Lower lobe of right lung (tissue), 2 donors: ENCODE data around the gene APLP2. TPM values are rescaled to one million over a fixed set of nuclear protein-coding genes. Genes with fewer than 3 reads are reported as not detected.
A peak's percentile ranks its signal among the peaks of the same experiment; 100 is the strongest.

Experiments used
- ATAC-seq, 2 donors: fragments of 200-7000 bp; cut with Tn5 transposase; one replicate each; pipeline ENCODE4 v1.9.1; 2020 to 2022; ENCODE audit warnings: mild to moderate bottlenecking in 2 of 2, moderate library complexity in 2 of 2
- DNase-seq: peaks from one replicate; pipeline ENCODE4 v3.0.0-alpha.2; 2020
- H3K27ac ChIP-seq: fragments of 200-600 bp; one replicate; pipeline ENCODE4 v1.8.0; 2022
- H3K27me3 ChIP-seq: fragments of 200-600 bp; one replicate; pipeline ENCODE4 v1.8.0; 2022; ENCODE audit warnings: low read depth
- H3K36me3 ChIP-seq: fragments of 200-600 bp; one replicate; pipeline ENCODE4 v1.8.0; 2022; ENCODE audit warnings: mild to moderate bottlenecking
- H3K4me1 ChIP-seq: fragments of 200-600 bp; one replicate; pipeline ENCODE4 v1.8.0; 2022
- H3K4me3 ChIP-seq: fragments of 200-600 bp; one replicate; pipeline ENCODE4 v1.8.0; 2022; ENCODE audit warnings: mild to moderate bottlenecking
- H3K9me3 ChIP-seq: fragments of 200-600 bp; one replicate; pipeline ENCODE4 v1.8.0; 2022
- intact Hi-C: fragments of 100-400 bp; cut with DNase I; formaldehyde crosslinking; loops from one replicate; pipeline ENCODE4 v1.11.0; 2022
- total RNA-seq: library from RNA; stranded (reverse); fragmentation: NEBNext Ultra II Directional; extraction: Animal tissue kit (Norgen Biotek cat#: 25700); gene quantifications from one replicate; pipeline ENCODE4 v1.2.1, GENCODE V29; 2021
- TF ChIP-seq, protein P1 (sequence below): fragments of 200-600 bp; IDR thresholded peaks from one replicate; pipeline ENCODE4 v1.8.0; 2022; ENCODE audit warnings: antibody characterized with exemption, mild to moderate bottlenecking
- donor health status: DM: no; HTN: yes; CAD: no; lungs with severe emphysema.

The APLP2 gene
- total RNA-seq, 1 donor from 2014 or later, result 582 TPM

GRCh38 chr11:130125638-130126037, 55.9 kb downstream of the APLP2 start:
- ATAC-seq (peak; percentile 59 to 75), DNase-seq (no peak)
- H3K4me3 ChIP-seq, result no peak overlapping the region
- TF ChIP-seq, protein P1, sequence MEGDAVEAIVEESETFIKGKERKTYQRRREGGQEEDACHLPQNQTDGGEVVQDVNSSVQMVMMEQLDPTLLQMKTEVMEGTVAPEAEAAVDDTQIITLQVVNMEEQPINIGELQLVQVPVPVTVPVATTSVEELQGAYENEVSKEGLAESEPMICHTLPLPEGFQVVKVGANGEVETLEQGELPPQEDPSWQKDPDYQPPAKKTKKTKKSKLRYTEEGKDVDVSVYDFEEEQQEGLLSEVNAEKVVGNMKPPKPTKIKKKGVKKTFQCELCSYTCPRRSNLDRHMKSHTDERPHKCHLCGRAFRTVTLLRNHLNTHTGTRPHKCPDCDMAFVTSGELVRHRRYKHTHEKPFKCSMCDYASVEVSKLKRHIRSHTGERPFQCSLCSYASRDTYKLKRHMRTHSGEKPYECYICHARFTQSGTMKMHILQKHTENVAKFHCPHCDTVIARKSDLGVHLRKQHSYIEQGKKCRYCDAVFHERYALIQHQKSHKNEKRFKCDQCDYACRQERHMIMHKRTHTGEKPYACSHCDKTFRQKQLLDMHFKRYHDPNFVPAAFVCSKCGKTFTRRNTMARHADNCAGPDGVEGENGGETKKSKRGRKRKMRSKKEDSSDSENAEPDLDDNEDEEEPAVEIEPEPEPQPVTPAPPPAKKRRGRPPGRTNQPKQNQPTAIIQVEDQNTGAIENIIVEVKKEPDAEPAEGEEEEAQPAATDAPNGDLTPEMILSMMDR, result no peak
- H3K27ac ChIP-seq, result no peak overlapping the region
- no peaks in the 10 kb centered on the region for H3K9me3 ChIP-seq
- H3K27me3 ChIP-seq, result no peaks in the 10 kb centered on the region
- intact Hi-C loops, result loop anchor here (10.0 kb wide), 1 partner anchor 51 kb away; no protein-coding TSS in a partner anchor
- peaks cover 84% of the 10 kb centered on the region for H3K36me3 ChIP-seq
- peaks cover 64% of the 10 kb centered on the region for H3K4me1 ChIP-seq

GRCh38 chr11:130126516-130126915, 56.8 kb downstream of the APLP2 start:
- DNase-seq (no peak), ATAC-seq (no peak)
- Histone ChIP-seq H3K9me3 (no peaks in the 10 kb centered on the region), H3K4me3 (no peak overlapping the region), H3K27me3 (no peaks in the 10 kb centered on the region), H3K27ac (no peak overlapping the region), H3K4me1 (peaks cover 57% of the 10 kb centered on the region), H3K36me3 (peaks cover 93% of the 10 kb centered on the region)
- TF ChIP-seq, protein P1, result no peak
- intact Hi-C loops, result loop anchor here (10.0 kb wide), 1 partner anchor 52 kb away; no protein-coding TSS in a partner anchor

- ATAC-seq (no peak), DNase-seq (no peak)
- TF ChIP-seq, protein P1, result no peak
- Histone ChIP-seq H3K4me3 (no peak overlapping the region), H3K9me3 (no peaks in the 10 kb centered on the region), H3K27ac (no peak overlapping the region), H3K36me3 (peaks cover 91% of the 10 kb centered on the region), H3K27me3 (no peaks in the 10 kb centered on the region), H3K4me1 (peaks cover 47% of the 10 kb centered on the region)
- intact Hi-C loops, result loop anchor here (10.0 kb wide), 1 partner anchor 53 kb away; no protein-coding TSS in a partner anchor
Observed at GRCh38 chr11:130127509-130127908, 57.8 kb downstream of the APLP2 start.

GRCh38 chr11:130128626-130129025, 58.9 kb downstream of the APLP2 start:
- no peak for DNase-seq
- intact Hi-C loops, result loop anchor here (10.0 kb wide), 1 partner anchor 54 kb away; no protein-coding TSS in a partner anchor

DNA sequence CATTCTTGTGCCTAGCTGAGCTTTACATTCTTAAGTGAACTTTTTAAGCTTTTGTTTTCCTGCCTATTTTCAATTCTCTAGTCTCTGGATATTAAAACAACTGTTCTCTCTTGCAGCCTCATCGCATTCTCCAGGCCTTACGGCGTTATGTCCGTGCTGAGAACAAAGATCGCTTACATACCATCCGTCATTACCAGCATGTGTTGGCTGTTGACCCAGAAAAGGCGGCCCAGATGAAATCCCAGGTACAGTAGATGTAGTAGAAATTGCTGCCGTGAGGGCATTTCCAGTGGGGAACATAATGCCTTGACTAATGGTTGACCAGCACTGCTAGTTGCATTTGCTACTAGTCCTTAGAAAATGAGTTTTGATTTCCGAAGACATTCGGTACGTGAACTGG, 60.2 kb downstream of the APLP2 start:
- DNase-seq (no peak), ATAC-seq (no peak)
- H3K36me3 ChIP-seq, result peaks cover 98% of the 10 kb centered on the region
- no peak overlapping the region for H3K4me3 ChIP-seq
- H3K4me1 ChIP-seq, result peaks cover 24% of the 10 kb centered on the region
- no peak overlapping the region for H3K27ac ChIP-seq
- intact Hi-C loops, result loop anchor here (10.0 kb wide), 1 partner anchor 55 kb away; no protein-coding TSS in a partner anchor
- no peaks in the 10 kb centered on the region for H3K9me3 ChIP-seq
- no peaks in the 10 kb centered on the region for H3K27me3 ChIP-seq
- TF ChIP-seq, protein P1, result no peak

More at GRCh38 chr11:130128626-130129025, 58.9 kb downstream of the APLP2 start:
- peaks cover 37% of the 10 kb centered on the region for H3K4me1 ChIP-seq
- H3K4me3 ChIP-seq, result no peak overlapping the region
- peaks cover 91% of the 10 kb centered on the region for H3K36me3 ChIP-seq
- no peaks in the 10 kb centered on the region for H3K27me3 ChIP-seq
- TF ChIP-seq, protein P1, result no peak
- no peaks in the 10 kb centered on the region for H3K9me3 ChIP-seq
- no peak overlapping the region for H3K27ac ChIP-seq
- no peak for ATAC-seq
